ENCODE data around the gene SOCS1. TPM values are rescaled to one million over a fixed set of nuclear protein-coding genes. Genes with fewer than 3 reads are reported as not detected.

SOCS1 gene
- 10 to 100 TPM in 6 of 7 donors, 1 to 10 TPM in 1; 7.7 to 50.8 (median 24.0) TPM for total RNA-seq
- polyA plus RNA-seq: 10 to 100 TPM; 17.0 to 43.3 (median 19.6) TPM
- long read RNA-seq, donor 1, partial matches to known transcripts: 0 of 1 reads
- long read RNA-seq, donor 1, other reads (novel, unspliced or antisense): 0 of 1 reads
- long read RNA-seq, donor 2, partial matches to known transcripts: 0 of 4 reads
- long read RNA-seq, donor 2, other reads (novel, unspliced or antisense): 0 of 4 reads

GRCh38 chr16:11255737-11256660 is at the start of gene SOCS1:
SOCS1 (minus strand) TSS chr16:11256204; CDS start chr16:11255478, 726 bp downstream.
- peak within 1 kb of the TSS; percentile 61 to 97 (median 89) for H3K4me3 ChIP-seq
- intact Hi-C loops (cut with DNase I; ENCODE audit: low total_unique reads): loop anchor here (5.0 kb wide), 2 partner anchors 101 to 294 kb away; no protein-coding TSS in a partner anchor
- DNase-seq: peak; percentile 96
- WGBS, 5 donors: 0 to 1% (median 0%) methylated on average over 44 to 100 of the region's 100 CpGs
- H3K36me3 ChIP-seq: peaks cover 0 to 38% (median 0%) of the 10 kb centered on the region in 6 donors
- H3K9me3 ChIP-seq: no peaks in the 10 kb centered on the region
- H3K4me1 ChIP-seq: peaks cover 31 to 76% (median 65%) of the 10 kb centered on the region in 6 donors
- H3K27ac ChIP-seq: peak within 1 kb of the TSS; percentile 85 to 99 (median 97)
- TF ChIP-seq, protein P1, sequence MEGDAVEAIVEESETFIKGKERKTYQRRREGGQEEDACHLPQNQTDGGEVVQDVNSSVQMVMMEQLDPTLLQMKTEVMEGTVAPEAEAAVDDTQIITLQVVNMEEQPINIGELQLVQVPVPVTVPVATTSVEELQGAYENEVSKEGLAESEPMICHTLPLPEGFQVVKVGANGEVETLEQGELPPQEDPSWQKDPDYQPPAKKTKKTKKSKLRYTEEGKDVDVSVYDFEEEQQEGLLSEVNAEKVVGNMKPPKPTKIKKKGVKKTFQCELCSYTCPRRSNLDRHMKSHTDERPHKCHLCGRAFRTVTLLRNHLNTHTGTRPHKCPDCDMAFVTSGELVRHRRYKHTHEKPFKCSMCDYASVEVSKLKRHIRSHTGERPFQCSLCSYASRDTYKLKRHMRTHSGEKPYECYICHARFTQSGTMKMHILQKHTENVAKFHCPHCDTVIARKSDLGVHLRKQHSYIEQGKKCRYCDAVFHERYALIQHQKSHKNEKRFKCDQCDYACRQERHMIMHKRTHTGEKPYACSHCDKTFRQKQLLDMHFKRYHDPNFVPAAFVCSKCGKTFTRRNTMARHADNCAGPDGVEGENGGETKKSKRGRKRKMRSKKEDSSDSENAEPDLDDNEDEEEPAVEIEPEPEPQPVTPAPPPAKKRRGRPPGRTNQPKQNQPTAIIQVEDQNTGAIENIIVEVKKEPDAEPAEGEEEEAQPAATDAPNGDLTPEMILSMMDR (IDR thresholded peaks at IDR 0.05 in 8 of 11, conservative IDR thresholded peaks at IDR 0.05 in 3 of 11): peak; percentile 79 to 97 (median 94)
- TF ChIP-seq POLR2A (IDR thresholded peaks at IDR 0.05): peak; percentile 5 to 99 (median 82)
- peak; percentile 97 to 98 (median 97) for TF ChIP-seq POLR2AphosphoS5 (IDR thresholded peaks at IDR 0.05)
- peaks cover 0 to 8% (median 0%) of the 10 kb centered on the region in 7 donors for H3K27me3 ChIP-seq (replicated peaks in 1 of 7)

DNA sequence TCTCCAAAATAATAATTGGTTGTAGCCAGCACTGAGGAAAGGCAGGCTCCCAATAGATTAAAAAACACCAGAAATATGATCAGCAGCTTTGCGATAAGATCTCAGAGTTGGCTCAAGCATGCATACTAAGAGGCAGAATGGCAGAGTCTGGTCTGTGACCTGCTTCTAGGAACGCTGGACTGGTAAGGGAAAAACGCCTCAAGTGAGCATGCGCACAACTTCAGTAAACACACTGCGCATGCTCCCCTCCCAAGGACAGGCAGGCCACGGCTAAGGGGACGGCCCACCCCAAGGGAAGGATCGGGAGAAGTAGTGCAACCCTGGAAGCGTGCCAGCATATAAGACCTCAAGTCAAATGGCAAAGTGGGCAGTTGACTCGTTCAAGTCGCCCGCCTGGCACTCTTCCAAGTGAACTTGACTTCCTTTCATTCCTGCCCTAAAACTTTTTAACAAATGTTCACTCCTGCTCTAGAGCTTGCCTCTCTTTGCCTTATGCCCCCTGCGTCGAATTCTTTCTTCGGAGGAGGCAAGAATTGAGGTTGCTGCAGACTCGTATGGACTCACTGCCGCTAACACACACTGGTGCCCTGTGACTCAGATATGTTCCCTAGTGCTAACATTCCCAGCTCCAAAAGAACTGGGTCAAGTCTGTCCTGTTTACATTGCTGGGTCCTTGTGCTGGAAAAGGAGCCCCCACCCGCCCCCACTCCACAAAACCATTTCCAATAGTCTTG is 47.6 kb upstream of the SOCS1 start:
- H3K4me1 ChIP-seq: peaks cover 3 to 66% (median 37%) of the 10 kb centered on the region in 6 donors
- peak overlapping the region in 1 of 8 donors; percentile 48 for H3K27ac ChIP-seq
- no peaks in the 10 kb centered on the region for H3K36me3 ChIP-seq
- H3K4me3 ChIP-seq: no peak overlapping the region
- TF ChIP-seq POLR2A (IDR thresholded peaks at IDR 0.05) (no peak), POLR2AphosphoS5 (IDR thresholded peaks at IDR 0.05) (no peak)
- TF ChIP-seq, protein P1 (IDR thresholded peaks at IDR 0.05 in 8 of 11, conservative IDR thresholded peaks at IDR 0.05 in 3 of 11): no peak
- 73 to 82% (median 77%) methylated on average over 18 of the region's 18 CpGs for WGBS, 5 donors
- DNase-seq: no peak
- intact Hi-C loops (cut with DNase I; ENCODE audit: low total_unique reads): no loop called here
- no peaks in the 10 kb centered on the region for H3K27me3 ChIP-seq (replicated peaks in 1 of 7)
- H3K9me3 ChIP-seq: no peaks in the 10 kb centered on the region

GRCh38 chr16:11302977-11303376 is 47.0 kb upstream of the SOCS1 start:
- WGBS, 5 donors: 66 to 87% (median 85%) methylated on average over 3 to 4 of the region's 4 CpGs
- DNase-seq: no peak
- Histone ChIP-seq H3K27ac (peak overlapping the region in 1 of 8 donors; percentile 48), H3K4me1 (peaks cover 7 to 66% (median 37%) of the 10 kb centered on the region in 6 donors), H3K27me3 (replicated peaks in 1 of 7) (no peaks in the 10 kb centered on the region), H3K9me3 (no peaks in the 10 kb centered on the region), H3K36me3 (no peaks in the 10 kb centered on the region), H3K4me3 (no peak overlapping the region)
- intact Hi-C loops (cut with DNase I; ENCODE audit: low total_unique reads): no loop called here
- TF ChIP-seq POLR2AphosphoS5 (IDR thresholded peaks at IDR 0.05) (no peak), POLR2A (IDR thresholded peaks at IDR 0.05) (no peak)
- TF ChIP-seq, protein P1 (IDR thresholded peaks at IDR 0.05 in 8 of 11, conservative IDR thresholded peaks at IDR 0.05 in 3 of 11): no peak
